Mesendoderm (in vitro differentiated cells): ENCODE measurements around the gene FBXW2.

Experiments
- DNase-seq: peaks from one replicate; pipeline ENCODE4 v3.0.0; 2013
- H2AK5ac ChIP-seq: 2 replicates; pipeline ENCODE4 v1.6.1; 2013; ENCODE audit warnings: low read length, inconsistent platforms
- H2BK120ac ChIP-seq: 2 replicates; pipeline ENCODE4 v1.6.1; 2013; ENCODE audit warnings: low read depth, mild to moderate bottlenecking, low read length, moderate library complexity, mixed read lengths
- H2BK15ac ChIP-seq: replicated peaks from 2 replicates; pipeline ENCODE4 v1.6.1; 2013; ENCODE audit warnings: low read depth, mild to moderate bottlenecking, moderate library complexity
- H2BK5ac ChIP-seq: 2 replicates; pipeline ENCODE4 v1.6.1; 2013; ENCODE audit warnings: low read length, inconsistent platforms
- H3K18ac ChIP-seq: 2 replicates; pipeline ENCODE4 v1.6.1; 2013; ENCODE audit warnings: mild to moderate bottlenecking, low read length, mixed read lengths
- H3K23ac ChIP-seq: one replicate; pipeline ENCODE4 v1.6.1; 2013; ENCODE audit warnings: low read length
- H3K27ac ChIP-seq: 2 replicates; pipeline ENCODE4 v1.5.1; 2013; ENCODE audit warnings: low read depth, mild to moderate bottlenecking, inconsistent platforms, low read length, moderate library complexity
- H3K27me3 ChIP-seq: 2 replicates; pipeline ENCODE4 v1.6.1; 2013; ENCODE audit warnings: low read length, control low read depth, mild to moderate bottlenecking, inconsistent platforms; ENCODE audit not compliant: insufficient read depth, poor library complexity
- H3K36me3 ChIP-seq: 2 replicates; pipeline ENCODE4 v1.6.1; 2013; ENCODE audit warnings: low read length, inconsistent platforms; ENCODE audit not compliant: control insufficient read depth, insufficient read depth
- H3K4ac ChIP-seq: one replicate; pipeline ENCODE4 v1.6.1; 2013; ENCODE audit warnings: low read depth, mild to moderate bottlenecking, low read length, moderate library complexity
- H3K4me1 ChIP-seq: 2 replicates; pipeline ENCODE4 v1.6.1; 2013; ENCODE audit warnings: low read depth, low read length, inconsistent platforms; ENCODE audit not compliant: control insufficient read depth
- H3K4me2 ChIP-seq: 2 replicates; pipeline ENCODE4 v1.6.1; 2013; ENCODE audit warnings: low read length
- H3K4me3 ChIP-seq: 2 replicates; pipeline ENCODE4 v1.5.1; 2013; ENCODE audit warnings: mild to moderate bottlenecking, low read length
- H3K56ac ChIP-seq: one replicate; pipeline ENCODE4 v1.6.1; 2013; ENCODE audit warnings: low read length
- H3K79me1 ChIP-seq: 2 replicates; pipeline ENCODE4 v1.6.1; 2013; ENCODE audit warnings: low read length, inconsistent platforms
- H3K79me2 ChIP-seq: 2 replicates; pipeline ENCODE4 v1.6.1; 2013; ENCODE audit warnings: mild to moderate bottlenecking, low read length; ENCODE audit not compliant: control insufficient read depth, insufficient read depth
- H3K9ac ChIP-seq: 2 replicates; pipeline ENCODE4 v1.6.1; 2013; ENCODE audit warnings: low read length, inconsistent platforms
- H4K5ac ChIP-seq: one replicate; pipeline ENCODE4 v1.6.1; 2013; ENCODE audit warnings: low read length
- H4K8ac ChIP-seq: one replicate; pipeline ENCODE4 v1.6.1; 2013; ENCODE audit warnings: low read depth, mild to moderate bottlenecking, control low read depth, low read length, moderate library complexity
- WGBS: extraction: QIAGEN DNeasy Blood & Tissue Kit; methylation state at CpG from one replicate; pipeline ENCODE4 v1.1.7; 2013; ENCODE audit warnings: low lambda C conversion rate, missing lambda C conversion rate; ENCODE audit not compliant: insufficient coverage; ENCODE audit errors: extremely low coverage; 5-methylcytosine and 5-hydroxymethylcytosine counted together

Gene FBXW2

GRCh38 chr9:120716483-120716882, 76.7 kb downstream of the FBXW2 start:
- Histone ChIP-seq H2BK15ac (no peak overlapping the region), H2BK120ac (no peak overlapping the region), H3K23ac (no peak overlapping the region), H3K9ac (no peak overlapping the region), H4K8ac (no peak overlapping the region), H2AK5ac (no peak overlapping the region), H2BK5ac (no peak overlapping the region), H3K79me1 (no peaks in the 10 kb centered on the region), H3K27me3 (peaks cover 5% of the 10 kb centered on the region), H3K4me3 (no peak overlapping the region), H3K4me1 (no peaks in the 10 kb centered on the region), H3K4ac (no peak overlapping the region), H3K4me2 (no peak overlapping the region), H3K79me2 (no peaks in the 10 kb centered on the region), H3K36me3 (no peaks in the 10 kb centered on the region), H3K18ac (no peak overlapping the region), H3K27ac (no peak overlapping the region), H4K5ac (no peak overlapping the region), H3K56ac (no peak overlapping the region)
- DNase-seq, result no peak
- no CpG with 5 or more reads among the region's 5 CpGs for WGBS

- Histone ChIP-seq H4K8ac (no peak overlapping the region), H3K56ac (peak overlapping the region; percentile 6), H3K27ac (no peak overlapping the region), H3K23ac (no peak overlapping the region), H2AK5ac (no peak overlapping the region), H3K18ac (no peak overlapping the region), H3K4me1 (no peaks in the 10 kb centered on the region), H3K27me3 (peaks cover 5% of the 10 kb centered on the region), H2BK5ac (no peak overlapping the region), H2BK120ac (no peak overlapping the region), H2BK15ac (no peak overlapping the region), H4K5ac (no peak overlapping the region), H3K4ac (peak overlapping the region; percentile 5), H3K79me2 (no peaks in the 10 kb centered on the region), H3K79me1 (no peaks in the 10 kb centered on the region), H3K36me3 (no peaks in the 10 kb centered on the region), H3K4me2 (no peak overlapping the region), H3K4me3 (no peak overlapping the region), H3K9ac (peak overlapping the region; percentile 30)
- WGBS, result no CpG with 5 or more reads among the region's 14 CpGs
- peak; percentile 70 for DNase-seq
Observed at GRCh38 chr9:120715389-120715924, 77.8 kb downstream of the FBXW2 start.

- Histone ChIP-seq H3K4me2 (peak overlapping the region; percentile 78), H2BK15ac (no peak overlapping the region), H4K5ac (no peak overlapping the region), H2BK120ac (peak overlapping the region; percentile 11), H3K79me2 (no peaks in the 10 kb centered on the region), H3K79me1 (no peaks in the 10 kb centered on the region), H3K18ac (peak overlapping the region; percentile 64), H3K27ac (no peak overlapping the region), H3K56ac (peak overlapping the region; percentile 95), H3K4ac (peak overlapping the region; percentile 83), H4K8ac (no peak overlapping the region), H3K4me1 (no peaks in the 10 kb centered on the region), H3K36me3 (no peaks in the 10 kb centered on the region), H3K27me3 (peaks cover 5% of the 10 kb centered on the region), H3K9ac (peak overlapping the region; percentile 88), H2BK5ac (no peak overlapping the region), H3K4me3 (peak overlapping the region; percentile 62), H2AK5ac (peak overlapping the region; percentile 14), H3K23ac (peak overlapping the region; percentile 96)
- WGBS, result no CpG with 5 or more reads among the region's 30 CpGs
- no peak for DNase-seq
Observed at GRCh38 chr9:120714846-120715388, 78.3 kb downstream of the FBXW2 start.

GRCh38 chr9:120714088-120714845, 78.9 kb downstream of the FBXW2 start, which contains the start of gene MEGF9:
Gene MEGF9 (minus strand): TSS chr9:120714470. CDS start chr9:120714358, 112 bp downstream.
- Histone ChIP-seq H3K4me2 (peak within 1 kb of the TSS; percentile 78), H2BK120ac (peak within 1 kb of the TSS; percentile 11), H3K79me2 (no peaks in the 10 kb centered on the region), H2BK15ac (no peak within 1 kb of the TSS), H3K27ac (no peak within 1 kb of the TSS), H4K8ac (no peak within 1 kb of the TSS), H3K36me3 (no peaks in the 10 kb centered on the region), H3K4me3 (peak within 1 kb of the TSS; percentile 65), H3K4ac (peak within 1 kb of the TSS; percentile 83), H4K5ac (no peak within 1 kb of the TSS), H3K4me1 (no peaks in the 10 kb centered on the region), H3K27me3 (peaks cover 5% of the 10 kb centered on the region), H3K9ac (peak within 1 kb of the TSS; percentile 88), H3K79me1 (no peaks in the 10 kb centered on the region), H2AK5ac (peak within 1 kb of the TSS; percentile 14), H2BK5ac (no peak within 1 kb of the TSS), H3K23ac (peak within 1 kb of the TSS; percentile 96), H3K18ac (peak within 1 kb of the TSS; percentile 64), H3K56ac (peak within 1 kb of the TSS; percentile 95)
- no CpG with 5 or more reads among the region's 102 CpGs for WGBS
- peak; percentile 98 for DNase-seq

GRCh38 chr9:120713257-120714087, 79.7 kb downstream of the FBXW2 start:
- Histone ChIP-seq H3K4ac (no peak overlapping the region), H3K4me2 (peak overlapping the region; percentile 73), H3K4me1 (no peaks in the 10 kb centered on the region), H3K27ac (no peak overlapping the region), H4K5ac (no peak overlapping the region), H4K8ac (no peak overlapping the region), H3K27me3 (peaks cover 5% of the 10 kb centered on the region), H2BK120ac (no peak overlapping the region), H3K23ac (peak overlapping the region; percentile 80), H3K4me3 (peak overlapping the region; percentile 65), H3K36me3 (no peaks in the 10 kb centered on the region), H3K9ac (peak overlapping the region; percentile 72), H3K56ac (peak overlapping the region; percentile 85), H3K79me2 (no peaks in the 10 kb centered on the region), H2AK5ac (no peak overlapping the region), H3K79me1 (no peaks in the 10 kb centered on the region), H2BK15ac (no peak overlapping the region), H3K18ac (peak overlapping the region; percentile 3), H2BK5ac (no peak overlapping the region)
- DNase-seq, result no peak
- WGBS, result no CpG with 5 or more reads among the region's 50 CpGs
